Trophoblast cell (in vitro differentiated cells and primary cell): ENCODE measurements around the gene GARS1.

ENCODE experiments used
- DNase-seq, 2 donors: peaks; one replicate each; pipeline ENCODE4 v3.0.0-alpha.2; 2016
- H2AFZ ChIP-seq: 2 replicates; pipeline ENCODE4 v1.6.1; 2013; ENCODE audit warnings: low read length, moderate library complexity, mild to moderate bottlenecking; ENCODE audit not compliant: insufficient read depth, poor library complexity
- H2AK5ac ChIP-seq: 2 replicates; pipeline ENCODE4 v1.6.1; 2013; ENCODE audit warnings: mild to moderate bottlenecking, low read length
- H2BK120ac ChIP-seq: 2 replicates; pipeline ENCODE4 v1.6.1; 2013; ENCODE audit warnings: low read length, mild to moderate bottlenecking, moderate library complexity; ENCODE audit not compliant: insufficient read depth, poor library complexity
- H2BK12ac ChIP-seq: 2 replicates; pipeline ENCODE4 v1.6.1; 2013; ENCODE audit warnings: mild to moderate bottlenecking, low read length, moderate library complexity
- H2BK5ac ChIP-seq: 2 replicates; pipeline ENCODE4 v1.6.1; 2013; ENCODE audit warnings: low read length, low read depth, moderate library complexity, mild to moderate bottlenecking; ENCODE audit not compliant: poor library complexity
- H3K14ac ChIP-seq: 2 replicates; pipeline ENCODE4 v1.6.1; 2013; ENCODE audit warnings: mild to moderate bottlenecking, low read length
- H3K18ac ChIP-seq: 2 replicates; pipeline ENCODE4 v1.6.1; 2013; ENCODE audit warnings: mild to moderate bottlenecking, low read length
- H3K23ac ChIP-seq: 2 replicates; pipeline ENCODE4 v1.6.1; 2013; ENCODE audit warnings: low read length
- H3K27ac ChIP-seq: 2 replicates; pipeline ENCODE4 v1.5.1; 2013; ENCODE audit warnings: low read depth, mild to moderate bottlenecking, inconsistent platforms, low read length, moderate library complexity
- H3K27me3 ChIP-seq: 2 replicates; pipeline ENCODE4 v1.6.1; 2013; ENCODE audit warnings: inconsistent platforms, mild to moderate bottlenecking, low read length, moderate library complexity; ENCODE audit not compliant: insufficient read depth
- H3K36me3 ChIP-seq, 2 experiments: 1 replicate in 1 of 2; 2 replicates in 1 of 2; pipeline ENCODE4 v1.6.1; 2013; ENCODE audit warnings: low read length in 2 of 2, mild to moderate bottlenecking in 2 of 2, moderate library complexity in 1 of 2; ENCODE audit not compliant: insufficient read depth in 2 of 2, control insufficient read depth in 1 of 2
- H3K4ac ChIP-seq: 2 replicates; pipeline ENCODE4 v1.6.1; 2013; ENCODE audit warnings: low read depth, mild to moderate bottlenecking, low read length, moderate library complexity
- H3K4me1 ChIP-seq, 2 experiments: 1 replicate in 1 of 2; 2 replicates in 1 of 2; pipeline ENCODE4 v1.6.1; 2013; ENCODE audit warnings: low read length in 2 of 2, mild to moderate bottlenecking in 2 of 2, moderate library complexity in 1 of 2; ENCODE audit not compliant: insufficient read depth in 2 of 2, control insufficient read depth in 1 of 2
- H3K4me2 ChIP-seq: 2 replicates; pipeline ENCODE4 v1.6.1; 2013; ENCODE audit warnings: inconsistent platforms, mild to moderate bottlenecking, low read length, moderate library complexity
- H3K4me3 ChIP-seq: 2 replicates; pipeline ENCODE4 v1.5.1; 2013; ENCODE audit warnings: mild to moderate bottlenecking, low read depth, low read length, inconsistent platforms
- H3K79me1 ChIP-seq: one replicate; pipeline ENCODE4 v1.6.1; 2013; ENCODE audit warnings: low read length
- H3K79me2 ChIP-seq: 2 replicates; pipeline ENCODE4 v1.6.1; 2013; ENCODE audit warnings: low read length, mild to moderate bottlenecking; ENCODE audit not compliant: control insufficient read depth, insufficient read depth, poor library complexity
- H3K9ac ChIP-seq: 2 replicates; pipeline ENCODE4 v1.6.1; 2013; ENCODE audit warnings: mild to moderate bottlenecking, low read length
- H3K9me3 ChIP-seq: 2 replicates; pipeline ENCODE4 v1.6.1; 2013; ENCODE audit warnings: low read depth, mild to moderate bottlenecking, control low read depth, inconsistent platforms, low read length; ENCODE audit not compliant: insufficient read depth
- H4K12ac ChIP-seq: 2 replicates; pipeline ENCODE4 v1.6.1; 2013; ENCODE audit warnings: low read depth, mild to moderate bottlenecking, low read length, moderate library complexity
- H4K8ac ChIP-seq: 2 replicates; pipeline ENCODE4 v1.6.1; 2013; ENCODE audit warnings: low read depth, mild to moderate bottlenecking, low read length, moderate library complexity
- H4K91ac ChIP-seq: one replicate; pipeline ENCODE4 v1.6.1; 2013; ENCODE audit warnings: low read depth, mild to moderate bottlenecking, low read length, moderate library complexity
- WGBS: extraction: QIAGEN DNeasy Blood & Tissue Kit; methylation state at CpG from one replicate; pipeline ENCODE4 v1.1.7; 2013; ENCODE audit warnings: missing lambda C conversion rate; ENCODE audit not compliant: insufficient read length, insufficient coverage; ENCODE audit errors: extremely low coverage; 5-methylcytosine and 5-hydroxymethylcytosine counted together

Gene GARS1

DNA sequence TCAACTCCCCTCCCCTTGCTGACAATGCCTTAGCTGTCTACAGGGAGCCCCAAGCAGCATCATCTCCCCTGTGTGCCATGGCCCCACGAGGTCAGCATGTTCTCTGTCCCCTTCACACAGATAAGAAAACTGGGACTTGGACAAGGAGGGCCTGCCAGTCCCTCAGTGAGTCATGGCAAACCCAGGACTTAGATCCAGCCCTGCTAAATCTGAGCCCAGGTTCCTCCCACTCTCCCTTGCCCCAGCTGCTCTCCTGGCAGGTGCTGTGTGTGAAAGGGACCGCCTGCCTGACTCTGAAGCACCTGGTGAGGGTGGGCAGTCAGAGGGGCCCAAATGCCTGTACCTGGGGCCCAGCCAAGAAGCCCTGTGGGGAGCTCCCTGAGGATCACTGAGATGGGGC lies 80.2 kb downstream of the GARS1 start:
- Histone ChIP-seq H3K27me3 (no peaks in the 10 kb centered on the region), H3K14ac (no peak overlapping the region), H4K12ac (no peak overlapping the region), H3K18ac (no peak overlapping the region), H3K79me1 (no peaks in the 10 kb centered on the region), H3K9me3 (no peaks in the 10 kb centered on the region), H3K36me3 (no peaks in the 10 kb centered on the region), H3K9ac (no peak overlapping the region), H3K4me2 (no peak overlapping the region), H3K4ac (no peak overlapping the region), H3K4me3 (no peak overlapping the region), H4K8ac (no peak overlapping the region), H4K91ac (no peak overlapping the region), H2AK5ac (no peak overlapping the region), H3K4me1 (no peaks in the 10 kb centered on the region), H2BK5ac (no peak overlapping the region), H3K27ac (no peak overlapping the region), H2BK12ac (no peak overlapping the region), H2BK120ac (no peak overlapping the region), H3K23ac (peak overlapping the region; percentile 38), H3K79me2 (no peaks in the 10 kb centered on the region), H2AFZ (no peak overlapping the region)
- WGBS = no CpG with 5 or more reads among the region's 2 CpGs
- DNase-seq = no peak

DNA sequence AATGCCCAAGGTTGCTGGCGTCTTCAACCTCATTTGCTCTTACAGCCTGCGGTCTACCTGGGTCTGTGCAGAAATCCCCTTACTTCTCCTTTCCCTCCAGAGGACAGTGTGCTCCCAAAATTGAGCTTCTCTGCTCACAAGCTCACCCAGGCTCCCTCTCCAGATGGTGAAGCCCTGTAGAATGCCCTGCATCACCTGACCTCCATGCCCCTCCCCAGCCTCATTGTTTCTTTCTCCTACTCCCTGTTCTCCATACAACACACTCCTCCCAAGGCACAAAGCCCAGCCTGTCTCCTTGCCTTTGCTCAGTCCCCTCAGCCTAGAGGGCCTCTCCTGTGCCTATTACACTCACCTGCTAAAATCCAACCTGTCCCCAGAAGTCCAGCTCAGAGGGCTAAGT lies 84.1 kb downstream of the GARS1 start:
- Histone ChIP-seq H3K18ac (no peak overlapping the region), H4K91ac (no peak overlapping the region), H2BK120ac (no peak overlapping the region), H3K9ac (no peak overlapping the region), H3K23ac (no peak overlapping the region), H3K27me3 (peaks cover 30% of the 10 kb centered on the region), H2BK12ac (no peak overlapping the region), H3K4me2 (no peak overlapping the region), H2AK5ac (no peak overlapping the region), H3K79me1 (no peaks in the 10 kb centered on the region), H2AFZ (no peak overlapping the region), H3K4me1 (peaks cover 6 to 10% of the 10 kb centered on the region in 2 experiments), H3K27ac (no peak overlapping the region), H3K36me3 (no peaks in the 10 kb centered on the region), H3K4me3 (no peak overlapping the region), H4K8ac (no peak overlapping the region), H3K14ac (no peak overlapping the region), H3K9me3 (peaks cover 6% of the 10 kb centered on the region), H3K79me2 (no peaks in the 10 kb centered on the region), H4K12ac (no peak overlapping the region), H2BK5ac (no peak overlapping the region), H3K4ac (no peak overlapping the region)
- no CpG with 5 or more reads among the region's 2 CpGs for WGBS
- DNase-seq = no peak

DNA sequence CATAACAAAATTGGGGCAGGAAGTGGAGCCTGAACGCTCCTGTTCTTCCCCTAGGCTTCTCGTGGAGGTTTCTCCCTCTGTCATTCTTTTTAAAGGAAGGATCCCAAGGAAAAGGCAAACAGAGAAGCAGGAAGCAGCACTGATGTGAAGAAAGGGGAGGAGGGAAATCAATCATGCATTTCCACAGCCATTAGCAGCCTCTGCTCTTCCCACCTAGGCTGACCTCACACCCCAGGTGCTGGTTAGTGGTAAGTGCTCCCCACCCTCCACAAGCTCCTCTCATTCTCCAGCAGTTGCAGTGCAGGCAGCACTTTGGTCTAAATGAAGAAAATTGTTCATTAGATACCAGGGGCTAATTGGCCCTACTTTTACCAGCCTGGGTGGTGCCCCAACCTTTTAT lies 85.0 kb downstream of the GARS1 start:
- no peak overlapping the region for H3K27ac ChIP-seq
- DNase-seq = no peak
- H3K4me1 ChIP-seq = peaks cover 6 to 10% of the 10 kb centered on the region in 2 experiments
- H4K12ac ChIP-seq = no peak overlapping the region
- no peak overlapping the region for H4K91ac ChIP-seq
- no peak overlapping the region for H2AK5ac ChIP-seq
- no peak overlapping the region for H3K4ac ChIP-seq
- no peaks in the 10 kb centered on the region for H3K79me2 ChIP-seq
- no peak overlapping the region for H2AFZ ChIP-seq
- no peaks in the 10 kb centered on the region for H3K79me1 ChIP-seq
- H3K4me2 ChIP-seq = no peak overlapping the region
- H3K9me3 ChIP-seq = peaks cover 6% of the 10 kb centered on the region
- no peak overlapping the region for H4K8ac ChIP-seq
- H2BK5ac ChIP-seq = no peak overlapping the region
- H3K23ac ChIP-seq = no peak overlapping the region
- no peaks in the 10 kb centered on the region for H3K36me3 ChIP-seq
- no peak overlapping the region for H2BK12ac ChIP-seq
- H3K18ac ChIP-seq = no peak overlapping the region
- no peak overlapping the region for H3K9ac ChIP-seq
- H3K4me3 ChIP-seq = no peak overlapping the region
- H3K27me3 ChIP-seq = peaks cover 30% of the 10 kb centered on the region
- no peak overlapping the region for H2BK120ac ChIP-seq
- H3K14ac ChIP-seq = no peak overlapping the region
- WGBS = no CpG with 5 or more reads among the region's 2 CpGs

DNA sequence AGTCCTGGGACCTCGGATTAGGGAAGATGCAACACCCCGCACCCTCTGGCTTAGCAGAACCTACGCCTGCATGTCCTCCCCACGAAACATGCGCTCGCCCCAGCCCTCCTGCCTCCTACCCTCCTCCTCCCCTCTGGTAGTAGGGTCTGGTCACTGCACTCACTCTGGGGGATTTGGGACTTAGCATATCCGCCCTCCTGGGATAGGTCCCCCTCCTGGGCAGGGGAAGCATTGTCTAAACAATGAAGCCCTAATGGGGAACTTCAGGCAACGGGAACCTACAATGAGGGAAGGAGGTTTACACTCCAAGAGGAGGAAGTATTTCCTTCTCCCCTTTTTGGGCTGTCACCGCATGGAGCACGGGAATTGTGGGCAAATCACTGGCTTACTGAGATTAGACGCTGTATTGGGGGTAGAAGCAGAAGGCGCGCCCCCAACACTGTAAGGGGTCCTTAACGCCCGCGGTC lies 86.7 kb downstream of the GARS1 start:
- H2BK120ac ChIP-seq = no peak overlapping the region
- H3K4ac ChIP-seq = no peak overlapping the region
- no peaks in the 10 kb centered on the region for H3K79me1 ChIP-seq
- H3K36me3 ChIP-seq = no peaks in the 10 kb centered on the region
- H4K8ac ChIP-seq = no peak overlapping the region
- H3K14ac ChIP-seq = no peak overlapping the region
- no peak overlapping the region for H2AK5ac ChIP-seq
- no peak overlapping the region for H4K12ac ChIP-seq
- H3K9ac ChIP-seq = no peak overlapping the region
- H3K27me3 ChIP-seq = peaks cover 30% of the 10 kb centered on the region
- peaks cover 6% of the 10 kb centered on the region for H3K9me3 ChIP-seq
- no peak overlapping the region for H3K23ac ChIP-seq
- DNase-seq = no peak
- WGBS = no CpG with 5 or more reads among the region's 16 CpGs
- no peak overlapping the region for H2AFZ ChIP-seq
- no peak overlapping the region for H4K91ac ChIP-seq
- no peak overlapping the region for H2BK12ac ChIP-seq
- no peak overlapping the region for H2BK5ac ChIP-seq
- H3K4me2 ChIP-seq = peak overlapping the region; percentile 87
- H3K27ac ChIP-seq = no peak overlapping the region
- H3K79me2 ChIP-seq = no peaks in the 10 kb centered on the region
- no peak overlapping the region for H3K4me3 ChIP-seq
- H3K18ac ChIP-seq = no peak overlapping the region
- H3K4me1 ChIP-seq = peaks cover 6 to 10% of the 10 kb centered on the region in 2 experiments
